T-helper 1 cell treated with Interleukin-12 subunit alpha and Interleukin-12 subunit beta and Interleukin-4 antibody, amounts not matched to agents 30 μg/mL and 1 μg/mL, for 36 hours (primary cell): ENCODE data around the gene MAPK6.

Experiments used
- H3K27ac Mint-ChIP-seq: one replicate; pipeline ENCODE4 v1.8.0; 2021; ENCODE audit warnings: mild to moderate bottlenecking, mixed read lengths
- H3K27me3 Mint-ChIP-seq: one replicate; pipeline ENCODE4 v1.8.0; 2021; ENCODE audit warnings: low read depth, mixed read lengths
- H3K36me3 Mint-ChIP-seq: one replicate; pipeline ENCODE4 v1.8.0; 2021; ENCODE audit warnings: low read depth, mixed read lengths
- H3K4me1 Mint-ChIP-seq: one replicate; pipeline ENCODE4 v1.8.0; 2021; ENCODE audit warnings: low read depth, mixed read lengths
- H3K4me3 Mint-ChIP-seq: one replicate; pipeline ENCODE4 v1.8.0; 2021; ENCODE audit warnings: mild to moderate bottlenecking, moderate library complexity, mixed read lengths
- H3K9me3 Mint-ChIP-seq: one replicate; pipeline ENCODE4 v1.8.0; 2021; ENCODE audit warnings: mixed read lengths

Gene MAPK6

DNA sequence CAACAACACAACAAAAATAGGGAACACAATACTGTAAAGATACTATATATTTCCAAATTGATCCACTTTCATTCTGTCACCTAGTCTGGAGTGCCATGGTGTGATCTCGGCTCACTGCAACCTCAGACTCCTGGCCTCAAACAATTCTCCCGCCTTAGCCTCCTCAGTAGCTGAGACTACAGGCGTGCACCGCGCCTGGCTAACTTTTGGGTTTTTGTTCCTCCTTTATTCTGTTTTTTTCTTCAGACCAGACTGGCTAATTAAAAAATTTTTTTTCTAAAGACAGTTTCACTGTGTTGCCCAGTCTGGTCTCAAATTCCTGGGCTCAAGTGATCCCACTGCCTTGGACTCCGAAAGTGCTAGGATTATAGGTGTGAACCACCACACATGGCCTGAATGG lies 88.2 kb downstream of the MAPK6 start:
- Mint-ChIP-seq H3K4me3 (no peak overlapping the region), H3K27ac (no peak overlapping the region), H3K4me1 (peaks cover 13% of the 10 kb centered on the region), H3K9me3 (no peaks in the 10 kb centered on the region), H3K36me3 (no peaks in the 10 kb centered on the region), H3K27me3 (peaks cover 25% of the 10 kb centered on the region)

- Mint-ChIP-seq H3K4me1 (peaks cover 2% of the 10 kb centered on the region), H3K27me3 (peaks cover 36% of the 10 kb centered on the region), H3K4me3 (no peak overlapping the region), H3K9me3 (no peaks in the 10 kb centered on the region), H3K27ac (no peak overlapping the region), H3K36me3 (no peaks in the 10 kb centered on the region)
These were observed 90.8 kb downstream of the MAPK6 start for GRCh38 chr15:52109559-52110451.

DNA sequence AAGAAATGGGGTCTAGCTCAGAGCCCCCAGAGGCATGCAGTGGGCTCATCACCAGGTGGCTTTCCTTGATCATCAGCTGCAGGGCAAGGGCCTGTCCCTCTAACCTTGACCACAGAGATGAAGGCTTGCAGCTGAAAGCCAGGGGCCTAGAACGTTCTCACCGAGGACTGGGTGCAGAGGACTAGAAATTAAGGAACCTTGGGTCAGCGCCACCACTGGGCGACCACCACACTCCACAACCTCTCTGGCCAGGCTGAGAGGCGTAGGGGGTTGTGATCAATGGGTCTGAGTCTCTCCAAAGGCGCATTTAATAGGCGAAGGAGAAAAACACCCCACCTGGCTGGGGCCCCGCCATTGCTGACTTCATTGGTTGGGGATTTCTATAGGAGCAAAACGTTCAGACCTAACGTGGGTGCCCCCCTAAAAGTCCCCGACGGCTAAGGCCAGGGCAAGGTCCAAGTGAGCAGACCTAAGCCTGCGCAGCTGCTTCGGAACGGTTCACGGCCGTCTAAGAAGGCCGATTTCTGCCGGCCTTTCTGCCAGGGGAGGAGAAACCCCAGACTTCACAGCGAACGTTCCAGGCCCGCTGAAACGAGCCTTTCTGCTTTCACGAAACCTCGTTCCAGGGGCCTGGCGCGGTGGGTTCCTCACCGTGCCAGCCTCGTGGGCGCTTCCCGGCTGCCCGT lies 92.6 kb downstream of the MAPK6 start:
- Mint-ChIP-seq H3K9me3 (no peaks in the 10 kb centered on the region), H3K27me3 (peaks cover 40% of the 10 kb centered on the region), H3K27ac (no peak overlapping the region), H3K36me3 (no peaks in the 10 kb centered on the region), H3K4me1 (peaks cover 3% of the 10 kb centered on the region), H3K4me3 (no peak overlapping the region)

- no peaks in the 10 kb centered on the region for H3K36me3 Mint-ChIP-seq
- H3K27me3 Mint-ChIP-seq = peaks cover 40% of the 10 kb centered on the region
- H3K27ac Mint-ChIP-seq = no peak overlapping the region
- peaks cover 3% of the 10 kb centered on the region for H3K4me1 Mint-ChIP-seq
- peak overlapping the region; percentile 74 for H3K4me3 Mint-ChIP-seq
- H3K9me3 Mint-ChIP-seq = no peaks in the 10 kb centered on the region
These were observed 93.3 kb downstream of the MAPK6 start for GRCh38 chr15:52112203-52112750.

DNA sequence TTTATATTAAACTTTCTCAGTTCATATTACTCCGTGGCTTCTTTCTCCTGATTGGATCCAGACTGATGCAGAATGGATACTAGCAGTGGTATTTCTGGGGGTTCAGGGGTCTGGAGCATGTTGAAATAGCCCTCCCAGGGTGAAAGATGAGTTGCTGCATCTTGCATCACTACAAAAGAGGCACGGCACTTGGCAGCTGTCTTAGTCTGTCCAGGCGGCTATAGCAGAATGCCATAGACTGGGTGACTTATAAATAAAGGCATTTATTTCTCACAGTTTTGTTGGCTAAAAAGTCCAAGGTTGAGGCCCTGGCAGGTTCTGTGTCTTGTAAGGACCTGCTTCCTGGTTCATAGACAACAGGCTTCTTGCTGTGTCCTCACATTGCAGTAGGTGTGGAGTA lies 94.2 kb downstream of the MAPK6 start:
- Mint-ChIP-seq H3K36me3 (no peaks in the 10 kb centered on the region), H3K27ac (no peak overlapping the region), H3K9me3 (no peaks in the 10 kb centered on the region), H3K4me3 (peak overlapping the region; percentile 14), H3K27me3 (peaks cover 40% of the 10 kb centered on the region), H3K4me1 (peaks cover 3% of the 10 kb centered on the region)

DNA sequence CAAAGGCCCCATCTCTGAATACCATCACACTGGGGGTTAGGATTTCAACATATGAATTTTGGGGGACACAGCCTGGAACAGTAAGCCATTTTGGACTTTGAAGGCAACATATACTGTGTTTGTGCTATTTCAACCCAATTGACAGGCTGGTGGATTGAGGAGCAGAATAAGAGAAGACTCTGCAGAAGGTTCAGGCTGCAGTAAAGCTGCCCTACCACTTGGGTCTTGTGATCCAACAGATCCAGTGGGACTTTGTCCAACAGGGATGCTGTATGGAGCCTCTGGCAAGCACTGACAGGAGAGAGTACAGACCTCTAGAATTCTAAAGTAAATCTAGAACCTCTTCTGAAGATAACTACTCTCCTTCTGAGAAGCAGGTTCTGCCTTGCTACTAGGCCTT lies 94.7 kb downstream of the MAPK6 start:
- peaks cover 3% of the 10 kb centered on the region for H3K4me1 Mint-ChIP-seq
- H3K9me3 Mint-ChIP-seq = no peaks in the 10 kb centered on the region
- no peak overlapping the region for H3K4me3 Mint-ChIP-seq
- peaks cover 39% of the 10 kb centered on the region for H3K27me3 Mint-ChIP-seq
- H3K27ac Mint-ChIP-seq = no peak overlapping the region
- H3K36me3 Mint-ChIP-seq = no peaks in the 10 kb centered on the region

GRCh38 chr15:52114261-52115055 lies 95.4 kb downstream of the MAPK6 start:
- Mint-ChIP-seq H3K27ac (no peak overlapping the region), H3K27me3 (peaks cover 35% of the 10 kb centered on the region), H3K36me3 (no peaks in the 10 kb centered on the region), H3K4me1 (peaks cover 3% of the 10 kb centered on the region), H3K4me3 (no peak overlapping the region), H3K9me3 (no peaks in the 10 kb centered on the region)

- Mint-ChIP-seq H3K27me3 (peaks cover 25% of the 10 kb centered on the region), H3K4me3 (no peak overlapping the region), H3K9me3 (no peaks in the 10 kb centered on the region), H3K36me3 (no peaks in the 10 kb centered on the region), H3K27ac (no peak overlapping the region), H3K4me1 (peaks cover 3% of the 10 kb centered on the region)
These were observed 96.8 kb downstream of the MAPK6 start for GRCh38 chr15:52115598-52116427.
